Type B pancreatic cell (in vitro differentiated cells): ENCODE results near the gene PARD3B. TPM values are rescaled to one million over a fixed set of nuclear protein-coding genes. Genes with fewer than 3 reads are reported as not detected.

Experiments used
- DNase-seq: peaks from one replicate; pipeline ENCODE4 v3.0.0; 2021; ENCODE audit warnings: mixed read lengths; ENCODE audit not compliant: unreplicated experiment; ENCODE audit errors: extremely low spot score
- H3K27ac Mint-ChIP-seq: 2 replicates; pipeline ENCODE4 v1.8.0; 2021; ENCODE audit warnings: mild to moderate bottlenecking, mixed read lengths
- H3K27me3 Mint-ChIP-seq: 2 replicates; pipeline ENCODE4 v1.8.0; 2021; ENCODE audit warnings: mixed read lengths
- H3K36me3 Mint-ChIP-seq: 2 replicates; pipeline ENCODE4 v1.8.0; 2021; ENCODE audit warnings: mixed read lengths
- H3K4me1 Mint-ChIP-seq: one replicate; pipeline ENCODE4 v1.8.0; 2021; ENCODE audit warnings: mixed read lengths; ENCODE audit not compliant: unreplicated experiment
- H3K4me3 Mint-ChIP-seq: 2 replicates; pipeline ENCODE4 v1.8.0; 2021; ENCODE audit warnings: mild to moderate bottlenecking, mixed read lengths
- H3K9me3 Mint-ChIP-seq: 2 replicates; pipeline ENCODE4 v1.8.0; 2021; ENCODE audit warnings: mixed read lengths
- total RNA-seq: library from RNA; stranded (reverse); gene quantifications from 2 replicates; pipeline ENCODE4 v1.2.1, GENCODE V29; 2021; ENCODE audit warnings: low replicate concordance
- TF ChIP-seq, protein P1 (sequence below): fragments of 200-600 bp; sonication (generic); conservative IDR thresholded peaks from 2 replicates; pipeline ENCODE4 v1.5.0; 2021; ENCODE audit warnings: antibody characterized with exemption, mild to moderate bottlenecking

PARD3B gene
- total RNA-seq, 1 donor from 2014 or later: 15.9 TPM

DNA sequence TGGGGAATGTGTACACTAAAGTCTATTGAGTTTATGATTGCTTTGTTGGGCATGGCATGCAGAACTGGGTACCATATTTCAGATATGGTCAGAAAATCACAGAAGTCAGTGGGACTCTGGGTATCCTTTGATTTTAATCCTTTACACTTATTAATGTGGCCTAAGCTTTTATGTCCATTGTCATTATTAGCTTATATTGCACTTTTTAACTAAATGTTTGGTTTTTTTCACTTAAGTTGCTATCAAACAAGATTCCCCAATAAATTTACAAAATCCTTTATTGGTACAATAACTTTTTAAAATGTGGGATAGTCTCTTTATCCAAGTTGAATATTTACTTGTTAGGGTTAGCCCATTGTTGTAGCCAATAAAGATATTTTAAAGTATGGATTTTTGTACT is 902.9 kb downstream of the PARD3B start:
- peaks cover 5% of the 10 kb centered on the region for H3K36me3 Mint-ChIP-seq
- peaks cover 13% of the 10 kb centered on the region for H3K4me1 Mint-ChIP-seq
- no peaks in the 10 kb centered on the region for H3K27me3 Mint-ChIP-seq
- TF ChIP-seq, protein P1, sequence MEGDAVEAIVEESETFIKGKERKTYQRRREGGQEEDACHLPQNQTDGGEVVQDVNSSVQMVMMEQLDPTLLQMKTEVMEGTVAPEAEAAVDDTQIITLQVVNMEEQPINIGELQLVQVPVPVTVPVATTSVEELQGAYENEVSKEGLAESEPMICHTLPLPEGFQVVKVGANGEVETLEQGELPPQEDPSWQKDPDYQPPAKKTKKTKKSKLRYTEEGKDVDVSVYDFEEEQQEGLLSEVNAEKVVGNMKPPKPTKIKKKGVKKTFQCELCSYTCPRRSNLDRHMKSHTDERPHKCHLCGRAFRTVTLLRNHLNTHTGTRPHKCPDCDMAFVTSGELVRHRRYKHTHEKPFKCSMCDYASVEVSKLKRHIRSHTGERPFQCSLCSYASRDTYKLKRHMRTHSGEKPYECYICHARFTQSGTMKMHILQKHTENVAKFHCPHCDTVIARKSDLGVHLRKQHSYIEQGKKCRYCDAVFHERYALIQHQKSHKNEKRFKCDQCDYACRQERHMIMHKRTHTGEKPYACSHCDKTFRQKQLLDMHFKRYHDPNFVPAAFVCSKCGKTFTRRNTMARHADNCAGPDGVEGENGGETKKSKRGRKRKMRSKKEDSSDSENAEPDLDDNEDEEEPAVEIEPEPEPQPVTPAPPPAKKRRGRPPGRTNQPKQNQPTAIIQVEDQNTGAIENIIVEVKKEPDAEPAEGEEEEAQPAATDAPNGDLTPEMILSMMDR: no peak
- H3K4me3 Mint-ChIP-seq: no peak overlapping the region
- no peak for DNase-seq
- no peak overlapping the region for H3K27ac Mint-ChIP-seq
- H3K9me3 Mint-ChIP-seq: peaks cover 13% of the 10 kb centered on the region

DNA sequence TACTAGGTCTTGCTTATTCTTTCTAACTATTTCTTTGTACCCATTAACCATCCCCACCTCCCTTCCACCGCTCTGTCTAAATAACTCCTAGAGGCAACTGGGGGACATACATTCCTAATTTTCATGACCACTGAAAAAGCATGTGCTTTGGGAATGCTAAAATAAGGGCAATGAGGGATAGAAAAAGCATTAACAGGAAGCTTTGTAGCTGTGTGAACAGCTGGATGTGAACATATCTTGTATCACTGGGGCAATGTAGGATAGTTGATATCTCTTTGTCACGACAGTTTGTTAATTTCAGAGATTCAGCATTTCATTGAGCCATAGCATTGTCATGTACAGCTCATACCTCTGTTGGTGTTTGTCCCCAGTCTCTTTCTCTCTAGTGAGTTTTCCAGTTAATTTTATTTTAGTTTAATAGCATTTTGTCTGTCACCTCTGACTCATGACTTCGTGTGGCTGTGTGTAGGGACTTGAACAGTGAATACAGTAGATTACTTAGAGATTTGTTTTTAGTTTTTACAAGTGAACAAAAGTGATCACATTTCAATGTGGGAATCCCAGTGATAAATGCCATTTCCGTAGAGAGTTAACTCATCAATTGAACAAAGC is 906.7 kb downstream of the PARD3B start:
- Mint-ChIP-seq H3K9me3 (no peaks in the 10 kb centered on the region), H3K4me3 (no peak overlapping the region), H3K4me1 (peaks cover 13% of the 10 kb centered on the region), H3K27ac (no peak overlapping the region), H3K36me3 (no peaks in the 10 kb centered on the region), H3K27me3 (no peaks in the 10 kb centered on the region)
- TF ChIP-seq, protein P1: no peak
- no peak for DNase-seq

DNA sequence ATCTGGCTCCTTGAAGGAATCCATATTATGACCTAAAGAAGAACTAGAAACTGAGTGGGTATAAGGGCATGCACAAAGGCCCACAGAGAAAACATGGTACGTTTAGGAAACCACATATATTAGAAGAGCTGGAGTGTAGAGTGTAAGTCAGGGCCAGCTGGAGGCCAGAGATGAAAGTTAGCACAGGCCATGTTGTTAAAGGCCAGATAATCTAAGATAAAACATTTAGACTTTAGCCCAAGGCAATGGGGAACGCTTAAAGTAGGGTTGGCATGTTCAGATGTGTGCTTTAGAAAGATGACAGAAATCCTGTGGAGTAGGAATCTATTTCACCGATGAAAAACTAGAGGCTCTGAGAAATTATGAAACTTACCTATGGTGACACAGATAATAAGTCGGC is 907.9 kb downstream of the PARD3B start:
- Mint-ChIP-seq H3K27ac (no peak overlapping the region), H3K9me3 (peaks cover 1% of the 10 kb centered on the region), H3K4me1 (peaks cover 13% of the 10 kb centered on the region), H3K4me3 (no peak overlapping the region), H3K27me3 (no peaks in the 10 kb centered on the region), H3K36me3 (no peaks in the 10 kb centered on the region)
- DNase-seq: no peak
- TF ChIP-seq, protein P1: no peak

DNA sequence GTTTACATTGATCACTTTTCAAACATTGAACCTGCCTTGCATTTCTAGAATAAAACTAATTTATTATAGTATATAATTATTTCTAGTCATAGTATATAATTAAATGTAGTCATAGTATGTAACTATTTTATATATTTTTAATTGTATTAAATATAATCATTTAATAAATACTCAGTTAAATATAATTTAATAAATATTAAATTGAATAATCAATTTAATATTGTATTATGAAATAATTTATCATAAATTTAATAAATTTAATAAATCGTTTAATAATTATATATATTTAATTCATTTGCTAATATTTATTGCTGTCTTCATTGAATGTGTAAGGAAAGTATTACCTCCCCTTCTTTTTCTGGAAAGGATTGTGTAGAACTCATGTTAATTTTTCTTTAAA is 911.4 kb downstream of the PARD3B start:
- Mint-ChIP-seq H3K27me3 (no peaks in the 10 kb centered on the region), H3K4me1 (peaks cover 13% of the 10 kb centered on the region)
- no peak for DNase-seq

DNA sequence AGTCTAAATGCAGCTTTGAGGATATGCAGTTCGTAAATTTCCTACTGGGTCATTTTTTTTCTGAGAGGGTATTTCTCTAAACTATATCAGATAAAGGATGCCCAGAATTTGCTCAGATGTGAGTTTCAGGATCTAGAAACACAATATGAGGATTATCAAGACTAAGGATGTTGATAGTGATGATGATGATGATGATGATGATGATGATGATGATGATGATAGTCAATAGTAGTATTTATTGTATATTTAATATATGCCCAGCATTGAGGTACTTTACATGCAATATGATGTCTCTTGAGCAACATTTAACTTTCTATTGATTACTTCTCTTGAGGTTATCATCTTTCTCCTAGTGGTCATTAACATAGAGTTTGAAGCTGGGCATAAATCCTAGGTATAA is 914.9 kb downstream of the PARD3B start:
- Mint-ChIP-seq H3K27ac (no peak overlapping the region), H3K4me1 (no peaks in the 10 kb centered on the region), H3K9me3 (peaks cover 3% of the 10 kb centered on the region), H3K36me3 (no peaks in the 10 kb centered on the region), H3K4me3 (no peak overlapping the region), H3K27me3 (no peaks in the 10 kb centered on the region)
- TF ChIP-seq, protein P1: no peak
- no peak for DNase-seq

More for the DNA sequence above, 911.4 kb downstream of the PARD3B start:
- Mint-ChIP-seq H3K9me3 (peaks cover 3% of the 10 kb centered on the region), H3K36me3 (no peaks in the 10 kb centered on the region), H3K4me3 (no peak overlapping the region), H3K27ac (no peak overlapping the region)
- TF ChIP-seq, protein P1: no peak
